ENCODE results near the gene RAB40B. TPM values are rescaled to one million over a fixed set of nuclear protein-coding genes. Genes with fewer than 3 reads are reported as not detected.

RAB40B gene
- total and polyA plus RNA-seq, 2 of the 13 experiments (the other 11 are each of a cell fraction or from before 2014, with no cell fraction given), result 6.2 to 6.5 TPM

DNA sequence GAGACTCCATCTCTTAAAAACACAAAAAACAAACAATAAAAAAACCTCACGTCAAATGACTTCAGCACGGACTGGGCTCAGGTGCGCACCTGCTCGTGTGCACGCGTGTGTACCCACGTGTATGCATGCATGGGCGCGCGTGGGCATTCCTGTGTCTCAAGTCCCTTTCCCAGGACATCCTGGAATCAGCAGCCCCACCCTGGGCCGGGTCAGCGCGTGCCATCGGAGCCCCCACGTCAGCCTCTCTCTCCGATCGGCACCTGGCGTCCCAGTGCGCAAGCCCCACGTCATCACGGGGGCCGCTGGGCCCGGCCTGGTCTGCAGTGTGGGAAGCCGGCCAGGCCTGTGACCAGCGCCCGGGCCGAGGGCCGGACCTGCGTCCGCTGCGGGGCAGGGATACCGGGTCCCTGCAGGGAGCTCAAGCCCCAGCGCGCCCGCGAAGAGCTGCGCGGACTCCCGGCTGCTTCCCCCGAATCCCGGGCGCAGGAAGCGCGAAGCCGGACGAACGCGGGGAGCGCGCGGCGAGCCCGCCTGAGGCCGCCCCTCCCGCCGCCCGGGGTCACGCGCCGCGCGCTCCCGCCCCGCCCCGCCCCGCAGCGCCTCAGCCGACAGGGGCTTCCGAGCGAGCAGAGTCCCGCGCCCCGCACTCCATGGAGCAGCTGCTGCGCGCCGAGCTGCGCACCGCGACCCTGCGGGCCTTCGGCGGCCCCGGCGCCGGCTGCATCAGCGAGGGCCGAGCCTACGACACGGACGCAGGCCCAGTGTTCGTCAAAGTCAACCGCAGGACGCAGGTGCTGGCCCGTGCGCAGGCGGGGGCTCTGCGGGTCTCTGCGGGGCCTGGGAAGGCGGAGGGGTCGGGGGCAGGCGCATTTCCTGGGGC, 36.7 kb upstream of the RAB40B start, which contains the start of gene FN3K (continued):
- TF ChIP-seq ZBTB40 (IDR thresholded peaks at IDR 0.05) (no peak), ZBTB40 (CRISPR knock-in tag; IDR thresholded peaks at IDR 0.05) (no peak; the same call in 1 of the 2 replicates), NFE2L2 (IDR thresholded peaks at IDR 0.05; ENCODE audit: low read length) (no peak), RBM22 (optimal IDR thresholded peaks at IDR 0.05; ENCODE audit: low read length) (no peak), STAT5B (CRISPR knock-in tag; IDR thresholded peaks at IDR 0.05) (no peak), GATA4 (IDR thresholded peaks at IDR 0.05; ENCODE audit: borderline replicate concordance, low read depth) (no peak), ZUFSP (CRISPR knock-in tag; IDR thresholded peaks at IDR 0.05; ENCODE audit: borderline replicate concordance) (no peak), FOXP1 (IDR thresholded peaks at IDR 0.05) (no peak), FOXP1 (CRISPR knock-in tag; IDR thresholded peaks at IDR 0.05) (no peak), SSRP1 (CRISPR knock-in tag; IDR thresholded peaks at IDR 0.05) (no peak), KLF12 (CRISPR knock-in tag; IDR thresholded peaks at IDR 0.05; ENCODE audit: borderline replicate concordance) (peak; percentile 71; the same call in 1 of the 2 replicates), ZNF350 (CRISPR knock-in tag; IDR thresholded peaks at IDR 0.05; ENCODE audit: borderline replicate concordance, low read depth) (no peak; the same call in 1 of the 2 replicates), ZNF652 (CRISPR knock-in tag; IDR thresholded peaks at IDR 0.05; ENCODE audit: borderline replicate concordance, low read depth) (no peak), MAFG (CRISPR knock-in tag; IDR thresholded peaks at IDR 0.05) (no peak)
- TF ChIP-seq, protein P1, sequence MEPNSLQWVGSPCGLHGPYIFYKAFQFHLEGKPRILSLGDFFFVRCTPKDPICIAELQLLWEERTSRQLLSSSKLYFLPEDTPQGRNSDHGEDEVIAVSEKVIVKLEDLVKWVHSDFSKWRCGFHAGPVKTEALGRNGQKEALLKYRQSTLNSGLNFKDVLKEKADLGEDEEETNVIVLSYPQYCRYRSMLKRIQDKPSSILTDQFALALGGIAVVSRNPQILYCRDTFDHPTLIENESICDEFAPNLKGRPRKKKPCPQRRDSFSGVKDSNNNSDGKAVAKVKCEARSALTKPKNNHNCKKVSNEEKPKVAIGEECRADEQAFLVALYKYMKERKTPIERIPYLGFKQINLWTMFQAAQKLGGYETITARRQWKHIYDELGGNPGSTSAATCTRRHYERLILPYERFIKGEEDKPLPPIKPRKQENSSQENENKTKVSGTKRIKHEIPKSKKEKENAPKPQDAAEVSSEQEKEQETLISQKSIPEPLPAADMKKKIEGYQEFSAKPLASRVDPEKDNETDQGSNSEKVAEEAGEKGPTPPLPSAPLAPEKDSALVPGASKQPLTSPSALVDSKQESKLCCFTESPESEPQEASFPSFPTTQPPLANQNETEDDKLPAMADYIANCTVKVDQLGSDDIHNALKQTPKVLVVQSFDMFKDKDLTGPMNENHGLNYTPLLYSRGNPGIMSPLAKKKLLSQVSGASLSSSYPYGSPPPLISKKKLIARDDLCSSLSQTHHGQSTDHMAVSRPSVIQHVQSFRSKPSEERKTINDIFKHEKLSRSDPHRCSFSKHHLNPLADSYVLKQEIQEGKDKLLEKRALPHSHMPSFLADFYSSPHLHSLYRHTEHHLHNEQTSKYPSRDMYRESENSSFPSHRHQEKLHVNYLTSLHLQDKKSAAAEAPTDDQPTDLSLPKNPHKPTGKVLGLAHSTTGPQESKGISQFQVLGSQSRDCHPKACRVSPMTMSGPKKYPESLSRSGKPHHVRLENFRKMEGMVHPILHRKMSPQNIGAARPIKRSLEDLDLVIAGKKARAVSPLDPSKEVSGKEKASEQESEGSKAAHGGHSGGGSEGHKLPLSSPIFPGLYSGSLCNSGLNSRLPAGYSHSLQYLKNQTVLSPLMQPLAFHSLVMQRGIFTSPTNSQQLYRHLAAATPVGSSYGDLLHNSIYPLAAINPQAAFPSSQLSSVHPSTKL (CRISPR knock-in tag; IDR thresholded peaks at IDR 0.05), result no peak; the same call in 1 of the 2 replicates
